ENCODE data around the gene GOLT1A. TPM values are rescaled to one million over a fixed set of nuclear protein-coding genes. Genes with fewer than 3 reads are reported as not detected.

GOLT1A gene
- total RNA-seq, 4 donors from 2014 or later, result 1.1 to 1.3 TPM; not detected in 2

DNA sequence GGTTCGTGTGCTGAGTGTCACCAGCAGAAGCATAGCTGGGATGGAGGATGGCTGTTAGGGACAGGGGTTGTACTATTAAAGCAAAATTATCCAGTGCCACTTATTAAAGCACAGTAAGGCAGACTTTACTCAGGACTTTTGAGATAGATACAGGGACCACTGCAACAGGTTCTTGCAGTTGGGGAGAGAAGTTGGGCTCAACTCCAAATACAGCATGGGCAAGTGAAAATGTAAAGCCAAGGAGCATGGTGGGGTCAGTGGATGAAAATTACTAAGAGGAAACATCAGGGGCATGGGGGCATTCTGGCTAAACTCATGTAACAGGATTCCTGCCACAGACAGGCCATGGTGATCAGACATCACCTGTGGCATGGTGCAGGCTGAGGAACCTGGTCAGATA is 32.7 kb downstream of the GOLT1A start:
- H3K36me3 ChIP-seq, result no peaks in the 10 kb centered on the region
- DNase-seq (no peak), ATAC-seq (no peak)
- no peak overlapping the region for H3K27ac ChIP-seq
- intact Hi-C loops (cut with DNase I; ENCODE audit: low total_unique reads) (no loop called here), in situ Hi-C loops (cut with MboI; ENCODE audit: low sequenced_read_pairs in 4 of 4) (no loop called here)
- no peaks in the 10 kb centered on the region for H3K9me3 ChIP-seq
- no peak overlapping the region for H3K4me3 ChIP-seq
- no peaks in the 10 kb centered on the region for H3K4me1 ChIP-seq
- no peaks in the 10 kb centered on the region for H3K27me3 ChIP-seq
- TF ChIP-seq CTCF (IDR thresholded peaks at IDR 0.05 in 4 of 5, conservative IDR thresholded peaks at IDR 0.05 in 1 of 5) (no peak), POLR2A (IDR thresholded peaks at IDR 0.05) (no peak)

DNA sequence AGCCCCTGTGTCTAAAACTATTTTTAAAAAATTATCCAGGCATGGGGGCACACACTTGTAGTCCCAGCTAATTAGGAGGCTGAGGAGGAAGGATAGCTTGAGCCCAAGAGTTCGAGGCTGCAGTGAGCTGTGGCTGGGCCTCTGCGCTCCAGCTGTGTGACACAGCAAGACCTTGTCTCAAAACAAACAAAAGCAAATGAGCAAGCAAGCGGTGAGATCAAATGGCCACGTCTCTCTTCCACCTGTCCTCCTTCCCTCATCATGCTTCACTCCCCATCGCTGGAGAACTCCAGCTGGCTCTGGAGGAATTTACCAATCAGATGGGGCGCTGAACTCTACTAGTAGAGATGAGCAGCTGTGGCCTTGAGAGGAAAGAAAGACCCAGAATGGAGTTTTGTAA is 33.7 kb downstream of the GOLT1A start:
- TF ChIP-seq POLR2A (IDR thresholded peaks at IDR 0.05) (no peak), CTCF (IDR thresholded peaks at IDR 0.05 in 4 of 5, conservative IDR thresholded peaks at IDR 0.05 in 1 of 5) (no peak)
- H3K4me1 ChIP-seq, result no peaks in the 10 kb centered on the region
- H3K27ac ChIP-seq, result no peak overlapping the region
- H3K9me3 ChIP-seq, result no peaks in the 10 kb centered on the region
- H3K27me3 ChIP-seq, result no peaks in the 10 kb centered on the region
- intact Hi-C loops (cut with DNase I; ENCODE audit: low total_unique reads), result no loop called here
- DNase-seq (no peak), ATAC-seq (no peak)
- H3K36me3 ChIP-seq, result no peaks in the 10 kb centered on the region
- no peak overlapping the region for H3K4me3 ChIP-seq
- in situ Hi-C loops (cut with MboI; ENCODE audit: low sequenced_read_pairs in 4 of 4), result no loop called here

GRCh38 chr1:204178487-204179281 is 35.1 kb downstream of the GOLT1A start:
- Histone ChIP-seq H3K9me3 (no peaks in the 10 kb centered on the region), H3K4me3 (no peak overlapping the region), H3K27ac (no peak overlapping the region), H3K36me3 (no peaks in the 10 kb centered on the region), H3K4me1 (no peaks in the 10 kb centered on the region), H3K27me3 (peaks cover 0 to 3% (median 2%) of the 10 kb centered on the region in 3 donors)
- no peak for TF ChIP-seq POLR2A (IDR thresholded peaks at IDR 0.05)
- no peak for TF ChIP-seq CTCF (IDR thresholded peaks at IDR 0.05 in 4 of 5, conservative IDR thresholded peaks at IDR 0.05 in 1 of 5)
- ATAC-seq (no peak), DNase-seq (no peak)
- intact Hi-C loops (cut with DNase I; ENCODE audit: low total_unique reads), result no loop called here
- in situ Hi-C loops (cut with MboI; ENCODE audit: low sequenced_read_pairs in 4 of 4), result no loop called here

GRCh38 chr1:204177133-204177532 is 36.7 kb downstream of the GOLT1A start:
- intact Hi-C loops (cut with DNase I; ENCODE audit: low total_unique reads) (no loop called here), in situ Hi-C loops (cut with MboI; ENCODE audit: low sequenced_read_pairs in 4 of 4) (no loop called here)
- H3K4me3 ChIP-seq, result no peak overlapping the region
- DNase-seq, result no peak
- TF ChIP-seq POLR2A (IDR thresholded peaks at IDR 0.05) (no peak), CTCF (IDR thresholded peaks at IDR 0.05 in 4 of 5, conservative IDR thresholded peaks at IDR 0.05 in 1 of 5) (no peak)
- peaks cover 0 to 3% (median 3%) of the 10 kb centered on the region in 3 donors for H3K27me3 ChIP-seq
- H3K27ac ChIP-seq, result no peak overlapping the region
- no peaks in the 10 kb centered on the region for H3K4me1 ChIP-seq
- no peaks in the 10 kb centered on the region for H3K36me3 ChIP-seq
- no peak for ATAC-seq
- H3K9me3 ChIP-seq, result no peaks in the 10 kb centered on the region
